ENCODE results near the gene DIPK1B.

DIPK1B gene

DNA sequence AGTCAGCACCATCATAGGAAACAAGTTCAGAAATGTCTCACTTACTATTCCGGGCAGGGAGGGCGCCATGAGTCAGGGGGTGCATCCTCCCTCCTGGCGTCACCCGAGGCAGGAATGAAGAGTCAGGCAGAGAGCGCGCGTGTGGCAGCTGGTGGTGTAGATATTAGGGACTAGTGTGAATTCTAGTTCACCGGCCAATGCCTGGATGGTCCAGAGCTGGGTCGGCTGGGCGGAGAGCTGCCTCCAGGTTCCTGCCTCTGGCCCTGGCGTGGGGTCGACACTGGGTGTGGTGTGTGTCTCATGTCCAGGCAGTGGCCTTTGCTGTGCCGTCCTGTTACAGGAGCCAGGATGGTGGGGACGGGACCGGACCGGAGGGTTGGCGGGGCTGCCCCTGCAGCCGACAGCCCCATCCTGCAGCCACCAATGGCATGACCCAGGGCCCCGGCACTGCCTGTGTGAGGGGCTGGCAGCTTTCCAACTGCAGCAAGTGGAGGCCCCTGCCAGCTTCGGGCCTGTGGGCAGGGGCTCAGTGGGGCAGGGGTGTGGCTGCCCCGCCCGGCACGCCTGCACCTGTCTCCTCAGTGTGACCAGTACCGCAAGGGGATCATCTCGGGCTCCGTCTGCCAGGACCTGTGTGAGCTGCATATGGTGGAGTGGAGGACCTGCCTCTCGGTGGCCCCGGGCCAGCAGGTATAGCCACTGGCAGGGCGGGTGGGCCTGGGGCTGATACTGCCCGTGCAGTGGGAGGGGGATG is 9.1 kb downstream of the DIPK1B start:
- DNase-seq: no peak

DNA sequence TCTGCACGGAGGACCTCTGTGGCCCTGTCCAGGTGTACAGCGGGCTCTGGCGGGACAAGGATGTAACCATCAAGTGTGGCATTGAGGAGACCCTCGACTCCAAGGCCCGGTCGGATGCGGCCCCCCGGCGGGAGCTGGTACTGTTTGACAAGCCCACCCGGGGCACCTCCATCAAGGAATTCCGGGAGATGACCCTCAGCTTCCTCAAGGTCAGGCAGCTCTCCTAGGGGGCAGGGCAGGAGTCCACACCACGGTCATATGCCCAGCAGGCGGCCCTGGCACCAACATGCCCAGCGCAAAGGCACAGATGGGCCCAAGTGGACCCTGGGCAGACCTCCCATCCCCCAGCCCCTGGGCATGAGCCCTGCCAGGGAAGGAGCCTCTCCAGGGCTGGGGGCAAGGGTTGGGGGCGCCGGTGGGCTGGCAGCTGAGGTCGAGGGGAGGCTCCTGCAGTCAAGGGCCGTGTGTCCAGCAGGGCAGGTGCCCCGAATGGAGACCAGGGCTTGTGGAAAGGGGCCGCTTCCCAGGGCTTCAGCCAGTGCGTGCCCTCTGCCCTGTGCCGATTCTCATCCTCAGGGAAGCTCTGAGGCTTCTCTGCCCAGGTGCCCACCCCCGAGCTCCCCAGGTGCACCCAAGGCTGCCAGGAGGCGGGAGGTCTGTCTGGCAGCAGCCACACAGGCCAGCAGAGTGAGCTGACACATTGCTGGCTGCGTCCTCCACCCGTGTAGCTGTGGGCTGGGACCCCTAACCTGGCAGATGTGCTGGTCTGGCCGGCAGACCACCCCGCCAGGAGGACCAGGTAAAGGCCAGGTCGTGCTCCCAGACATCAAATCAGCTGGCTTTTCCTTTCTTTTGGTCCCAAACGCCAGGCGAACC is 10.0 kb downstream of the DIPK1B start:
- no peak for DNase-seq

DNA sequence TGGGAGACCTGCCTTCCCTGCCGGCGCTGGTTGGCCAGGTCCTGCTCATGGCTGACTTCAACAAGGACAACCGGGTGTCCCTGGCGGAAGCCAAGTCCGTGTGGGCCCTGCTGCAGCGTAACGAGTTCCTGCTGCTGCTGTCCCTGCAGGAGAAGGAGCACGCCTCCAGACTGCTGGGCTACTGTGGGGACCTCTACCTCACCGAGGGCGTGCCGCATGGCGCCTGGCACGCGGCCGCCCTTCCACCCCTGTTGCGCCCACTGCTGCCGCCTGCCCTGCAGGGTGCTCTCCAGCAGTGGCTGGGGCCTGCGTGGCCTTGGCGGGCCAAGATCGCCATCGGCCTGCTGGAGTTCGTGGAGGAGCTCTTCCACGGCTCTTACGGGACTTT is 10.6 kb downstream of the DIPK1B start:
- DNase-seq: no peak

DNA sequence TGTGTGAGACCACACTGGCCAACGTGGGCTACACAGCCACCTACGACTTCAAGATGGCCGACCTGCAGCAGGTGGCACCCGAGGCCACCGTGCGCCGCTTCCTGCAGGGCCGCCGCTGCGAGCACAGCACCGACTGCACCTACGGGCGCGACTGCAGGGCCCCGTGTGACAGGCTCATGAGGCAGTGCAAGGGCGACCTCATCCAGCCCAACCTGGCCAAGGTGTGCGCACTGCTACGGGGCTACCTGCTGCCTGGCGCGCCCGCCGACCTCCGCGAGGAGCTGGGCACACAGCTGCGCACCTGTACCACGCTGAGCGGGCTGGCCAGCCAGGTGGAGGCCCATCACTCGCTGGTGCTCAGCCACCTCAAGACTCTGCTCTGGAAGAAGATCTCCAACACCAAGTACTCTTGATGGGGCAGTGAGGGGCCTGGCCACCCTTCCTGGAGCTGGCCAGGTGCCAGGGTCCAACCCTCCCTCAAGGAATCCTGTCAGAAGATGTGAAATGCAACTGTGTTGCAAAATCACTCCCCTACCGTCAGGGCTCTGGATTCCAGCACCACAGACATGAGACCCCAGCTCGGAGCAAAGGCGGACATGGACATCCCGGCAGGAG is 11.1 kb downstream of the DIPK1B start:
- no peak for DNase-seq

DNA sequence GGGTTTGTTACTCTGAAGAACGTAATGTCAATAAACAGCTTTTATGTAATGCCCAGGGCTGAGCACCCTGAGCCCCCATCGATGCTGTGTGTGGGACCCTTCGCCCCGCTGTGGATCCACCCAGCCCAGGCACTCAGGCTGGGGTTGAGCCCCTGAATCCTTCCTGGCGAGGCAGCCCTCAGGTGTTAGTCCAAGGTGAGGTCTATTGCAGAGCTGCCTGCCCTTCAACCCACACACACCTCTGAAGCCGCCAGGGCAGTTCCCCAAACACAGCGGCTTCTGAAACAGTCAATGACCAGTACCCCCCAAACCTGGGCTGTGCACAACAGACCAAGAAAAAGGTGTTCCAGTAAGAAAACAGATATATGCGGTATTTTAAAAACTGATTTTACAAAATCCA is 11.6 kb downstream of the DIPK1B start:
- no peak for DNase-seq

DNA sequence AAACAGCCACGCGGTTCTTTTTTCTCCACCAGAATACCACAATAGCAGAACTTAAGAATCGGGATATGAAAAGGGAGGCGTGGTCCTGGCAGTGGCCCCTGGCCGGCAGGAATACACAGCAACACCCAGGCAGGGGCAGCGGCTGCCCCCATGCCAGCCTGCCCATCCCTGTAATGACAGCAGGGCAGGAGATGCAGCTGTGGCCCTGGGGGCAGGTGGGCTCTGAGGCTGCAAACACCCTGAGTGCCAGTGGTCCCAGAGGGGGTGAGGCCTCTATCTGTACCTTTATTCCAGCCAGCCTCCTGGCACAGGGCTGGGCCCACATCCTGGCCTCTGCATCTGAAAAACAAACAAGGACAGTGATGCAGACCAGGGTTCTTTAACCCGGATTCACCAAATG is 12.4 kb downstream of the DIPK1B start:
- DNase-seq: no peak

DNA sequence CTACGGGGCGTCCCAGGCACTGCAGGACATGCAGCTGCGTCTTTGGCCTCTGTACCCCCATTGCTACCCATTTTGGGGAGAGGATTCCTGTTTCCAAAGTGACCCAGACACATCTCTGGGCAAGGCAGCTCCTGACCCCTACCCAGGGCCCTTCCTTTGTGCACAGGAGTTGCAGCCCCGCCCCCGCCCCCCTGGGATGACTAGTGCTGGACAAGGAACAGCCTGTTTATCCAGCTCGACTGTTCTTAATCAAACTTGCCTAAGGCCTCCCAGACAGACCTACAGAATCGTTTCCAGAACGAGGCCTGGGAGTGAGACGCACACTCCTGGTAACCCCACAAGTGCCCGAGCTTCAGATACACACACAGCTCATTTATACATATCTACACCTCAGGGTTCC is 13.2 kb downstream of the DIPK1B start:
- DNase-seq: no peak

DNA sequence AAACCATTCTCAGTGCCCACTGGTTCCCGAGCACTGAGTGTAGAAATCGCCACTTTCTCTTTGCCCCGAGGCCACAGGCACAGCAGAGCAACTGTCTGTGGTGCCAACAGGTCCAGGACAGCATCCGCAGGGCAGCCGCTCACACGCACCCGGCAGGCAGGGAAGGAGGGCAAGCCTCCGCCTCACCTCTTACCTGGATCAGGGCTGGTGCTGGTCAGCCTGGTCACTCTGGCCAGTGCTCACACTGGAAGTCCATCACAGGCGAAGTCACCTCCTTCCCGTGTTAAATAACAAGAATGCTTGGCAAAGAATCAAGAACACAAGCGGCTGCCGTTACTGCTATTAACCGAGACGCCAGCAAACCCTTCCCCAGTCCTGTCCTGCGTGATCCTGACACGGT is 13.7 kb downstream of the DIPK1B start:
- no peak for DNase-seq

DNA sequence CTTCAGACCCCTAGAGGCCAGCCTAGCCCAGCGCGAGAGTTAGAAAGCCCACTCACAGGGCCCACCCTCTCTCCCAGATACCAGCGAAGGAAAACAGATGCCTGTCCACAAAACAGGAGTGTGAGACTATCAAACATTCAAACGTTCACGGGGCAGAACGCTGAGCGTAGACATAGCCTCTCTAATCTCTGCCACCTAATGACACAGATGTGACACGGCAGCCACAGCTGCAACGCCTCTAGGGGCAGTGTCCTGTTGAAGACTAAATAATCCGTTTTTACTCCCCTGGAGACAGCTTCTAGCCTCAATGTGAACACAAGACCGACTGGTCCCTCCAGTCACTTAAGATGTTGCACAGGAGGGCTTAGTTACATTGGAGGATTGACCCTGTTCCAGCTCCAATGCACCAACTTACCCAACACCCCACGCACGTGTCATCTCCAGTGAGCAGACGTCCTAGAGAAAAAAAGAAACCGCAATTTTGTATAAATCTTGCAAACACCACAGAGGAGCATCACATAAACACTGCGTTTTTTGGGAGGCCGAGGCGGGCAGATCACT is 14.3 kb downstream of the DIPK1B start:
- DNase-seq: peak; percentile 63

DNA sequence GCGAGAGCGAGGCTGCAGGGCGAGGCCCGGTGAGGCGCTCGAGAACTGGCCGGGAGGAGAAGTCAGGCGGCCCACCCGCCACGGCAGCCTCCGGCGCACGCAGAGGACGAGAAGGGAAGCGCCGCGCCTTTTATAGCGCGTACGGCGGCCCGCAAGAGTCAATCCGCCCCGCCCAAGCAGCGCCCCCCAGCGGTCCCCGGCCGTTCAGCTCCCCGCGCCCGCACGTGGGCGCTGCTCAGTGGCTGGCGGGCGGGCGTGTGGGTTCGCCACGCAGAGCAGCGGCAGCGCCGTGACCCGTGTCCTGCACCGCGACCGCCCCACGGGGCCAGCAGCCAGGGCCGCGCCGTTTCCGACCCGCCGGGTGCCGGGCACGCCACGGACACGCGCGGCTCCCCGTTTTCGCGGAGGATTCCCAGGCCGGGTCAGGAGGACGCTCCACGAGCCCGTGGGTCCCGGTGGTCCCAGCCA is 15.7 kb downstream of the DIPK1B start:
- peak; percentile 94 for DNase-seq

DNA sequence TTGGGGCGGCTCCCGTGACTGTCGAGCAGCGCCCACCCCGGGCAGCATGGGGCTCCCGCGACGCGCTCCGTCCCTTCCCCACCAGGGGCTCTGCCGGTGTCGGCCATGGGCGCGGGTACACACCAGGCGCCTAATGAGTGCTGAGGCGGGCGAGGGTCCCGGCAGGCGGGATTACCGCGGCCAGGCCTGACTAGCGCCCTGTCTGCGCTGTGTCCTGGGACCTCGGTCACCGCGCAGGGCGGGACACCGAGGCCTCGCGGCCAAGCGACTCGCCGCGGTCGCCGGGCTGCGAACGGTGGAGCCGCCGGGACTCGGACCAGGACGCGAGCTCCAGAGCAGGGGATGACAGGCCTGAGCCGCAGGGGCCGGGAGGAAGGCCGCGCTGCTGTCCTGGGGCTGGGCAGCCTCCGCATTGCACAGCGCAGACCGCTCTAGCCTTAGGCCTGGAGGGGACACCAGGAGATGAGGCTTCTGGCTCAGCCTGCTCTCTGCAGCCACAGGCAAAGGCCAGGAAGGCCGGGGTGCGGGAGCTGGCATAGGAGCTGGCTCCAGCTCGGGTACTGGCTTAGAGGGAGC is 16.3 kb downstream of the DIPK1B start:
- no peak for DNase-seq

DNA sequence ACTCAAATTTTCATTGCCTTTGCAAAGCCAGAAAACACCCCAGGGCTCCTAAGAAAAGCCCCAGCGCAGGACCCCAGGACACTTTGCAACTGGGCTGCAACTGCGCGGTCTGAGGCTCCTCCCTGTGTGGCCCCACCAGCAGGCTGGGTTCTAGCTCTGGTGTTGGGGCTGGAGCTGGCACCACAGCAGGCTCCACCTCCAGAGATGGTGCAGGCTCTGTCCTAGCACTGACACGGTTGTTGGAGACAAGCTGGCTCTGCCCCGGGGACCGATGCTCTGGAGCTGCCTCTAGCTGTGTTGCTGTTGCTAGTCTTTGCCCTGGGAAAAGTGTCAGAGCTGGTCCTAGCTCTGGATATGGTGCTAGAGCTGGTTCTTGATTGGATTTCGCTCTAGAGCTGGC is 16.8 kb downstream of the DIPK1B start:
- DNase-seq: no peak

DNA sequence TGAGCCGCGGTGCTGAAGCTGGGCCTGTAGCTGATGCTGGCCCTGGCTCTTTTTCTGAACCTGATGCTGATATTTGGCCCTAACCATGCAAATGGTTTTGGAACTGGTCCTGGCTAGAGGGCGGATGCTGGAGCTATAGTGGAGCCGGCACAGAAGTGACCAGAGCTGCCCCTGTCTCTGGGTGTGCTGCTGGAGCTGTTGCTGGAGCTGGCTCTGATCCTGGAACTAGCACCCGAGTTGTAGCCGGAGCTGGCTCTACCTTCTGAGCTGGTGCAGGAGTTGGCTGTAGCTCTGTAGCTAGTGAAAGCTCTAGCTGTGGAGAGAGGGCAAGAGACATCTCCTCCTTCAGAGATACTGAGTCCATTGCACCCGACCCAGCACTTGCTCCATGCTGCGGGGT is 17.6 kb downstream of the DIPK1B start:
- no peak for DNase-seq

DNA sequence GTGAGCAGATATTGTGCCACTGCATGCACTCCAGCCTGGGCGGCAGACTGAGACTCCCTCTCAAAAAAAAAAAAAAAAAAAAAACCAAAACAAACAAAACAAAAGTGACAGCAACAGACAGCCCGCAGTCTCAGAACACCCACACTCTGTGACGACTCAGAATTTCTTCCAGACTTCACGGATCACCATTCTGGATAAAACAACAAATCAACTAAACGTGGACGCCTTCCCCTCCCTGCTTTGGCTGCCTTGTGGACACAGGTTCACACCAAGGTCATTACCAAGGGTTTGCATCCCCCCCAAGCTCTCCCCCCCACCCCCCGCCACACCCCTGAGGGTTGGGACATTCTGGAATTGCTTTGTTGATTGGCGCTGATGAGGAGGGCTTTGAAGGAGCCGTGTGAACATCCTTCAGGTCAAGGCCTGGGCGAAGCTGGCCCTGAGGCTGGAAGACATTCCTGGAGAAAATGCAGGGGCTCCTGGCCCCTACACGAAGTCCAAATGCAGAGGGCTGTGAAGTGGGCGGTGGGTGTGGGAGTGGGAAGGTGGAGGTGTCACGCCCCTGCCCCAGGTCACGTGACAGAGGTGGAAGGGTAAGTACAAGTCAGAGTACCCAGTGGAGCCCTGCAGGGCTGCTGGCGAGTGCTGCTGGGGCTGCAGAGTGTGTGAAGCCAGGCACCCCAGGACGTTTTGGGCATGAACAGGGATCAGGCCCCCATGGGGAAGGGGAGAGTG is 20.2 kb downstream of the DIPK1B start:
- no peak for DNase-seq

DNA sequence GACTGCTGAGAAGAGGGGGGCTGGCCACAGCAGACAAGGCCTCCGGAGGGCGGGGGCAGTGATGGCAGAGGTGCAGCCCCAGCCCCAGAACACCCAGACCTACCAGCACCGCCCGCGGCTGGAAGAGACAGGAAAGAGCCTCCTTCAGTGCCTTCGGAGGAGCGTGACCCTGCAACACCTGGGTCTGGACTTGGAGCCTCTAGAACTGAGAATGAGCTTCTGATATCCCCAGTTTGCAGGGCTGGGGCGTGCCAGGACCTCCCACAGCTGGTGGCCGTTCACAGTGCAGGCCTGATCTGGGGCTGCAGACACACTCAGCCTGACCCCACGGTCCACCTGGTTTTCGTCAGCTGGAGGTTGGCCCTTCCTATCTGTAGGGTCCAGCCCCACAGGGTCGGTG is 21.2 kb downstream of the DIPK1B start:
- no peak for DNase-seq

DNA sequence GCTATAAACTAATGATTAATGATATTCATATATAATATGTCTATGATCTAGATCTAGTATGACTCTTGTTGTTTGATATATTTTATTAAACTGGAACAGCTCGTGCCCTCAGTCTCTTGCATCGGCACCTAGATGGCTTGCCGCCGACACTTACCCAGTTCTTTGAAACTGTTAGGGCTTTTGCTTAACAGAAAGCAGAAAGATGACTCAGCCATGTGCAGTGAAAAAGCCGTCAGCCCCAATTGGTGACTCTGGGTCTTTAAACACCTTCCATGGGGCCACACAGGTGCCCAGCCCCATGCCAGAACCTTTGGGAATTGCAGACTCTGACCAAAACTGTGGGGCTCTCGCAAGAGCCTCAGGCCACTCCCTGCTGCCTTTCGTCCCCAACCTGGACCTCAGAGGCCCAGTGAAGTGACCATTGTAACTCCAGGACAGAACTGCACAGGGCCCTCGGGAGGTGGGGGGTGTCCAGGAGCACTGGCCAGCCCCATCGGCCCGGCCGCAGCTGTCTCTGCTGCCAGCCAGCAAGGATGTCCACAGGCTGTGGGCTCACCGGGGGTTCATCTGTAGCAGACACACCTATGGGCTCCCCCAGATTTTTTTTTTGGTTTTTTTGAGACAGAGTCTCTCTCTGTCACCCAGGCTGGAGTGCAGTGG is 22.6 kb downstream of the DIPK1B start:
- DNase-seq: no peak

DNA sequence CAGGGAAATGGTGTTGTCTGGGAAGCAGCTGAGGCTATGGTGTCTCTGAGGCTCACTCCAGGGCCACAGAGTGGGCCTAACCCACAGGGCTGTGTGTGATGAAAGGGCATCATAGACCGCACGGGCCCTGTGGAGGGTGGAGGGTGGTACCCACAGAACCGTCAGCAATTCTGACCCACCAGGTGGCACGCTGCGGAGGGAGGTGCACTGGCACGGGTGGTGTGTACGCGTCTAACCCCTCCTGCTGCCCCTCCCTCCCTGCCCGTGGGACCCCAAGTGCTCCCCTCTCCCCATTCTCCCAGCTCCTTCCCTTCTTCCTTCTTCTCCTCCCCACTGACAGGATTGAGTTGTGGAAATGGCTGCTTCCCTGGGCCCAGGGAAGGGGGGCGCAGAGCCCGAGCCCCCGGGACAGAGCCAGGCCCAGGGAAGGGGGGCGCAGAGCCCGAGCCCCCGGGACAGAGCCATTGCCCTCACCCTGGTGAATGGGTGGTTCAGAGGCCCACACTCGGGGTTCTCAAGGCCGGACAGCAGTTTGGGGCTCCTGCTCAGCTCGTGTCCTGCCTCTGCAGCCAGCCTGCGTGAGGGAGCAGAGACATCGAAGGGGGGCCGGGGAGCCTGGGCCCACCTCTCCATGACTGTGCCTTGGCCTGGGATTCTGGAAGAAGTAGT is 23.6 kb downstream of the DIPK1B start:
- DNase-seq: no peak

DNA sequence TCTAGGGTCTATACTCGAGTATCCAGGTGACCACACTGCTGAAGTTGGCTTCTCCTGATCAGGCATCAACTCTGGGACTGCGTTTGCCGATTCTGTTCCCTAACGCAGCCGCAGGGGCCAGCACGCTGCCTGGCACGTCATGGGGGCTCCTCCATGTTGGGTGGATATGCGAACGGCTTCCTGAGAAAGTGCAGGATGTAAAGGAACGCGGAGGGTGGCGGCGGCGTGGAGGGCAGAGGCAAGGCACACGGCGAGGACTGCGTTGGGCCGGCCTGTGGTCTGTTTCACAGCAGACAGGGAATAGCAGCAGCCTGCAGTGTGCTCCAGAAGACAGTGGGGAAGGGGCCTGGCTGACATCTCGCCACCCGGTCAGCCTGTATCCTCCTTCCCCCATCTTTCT is 26.6 kb downstream of the DIPK1B start:
- DNase-seq: no peak

DNA sequence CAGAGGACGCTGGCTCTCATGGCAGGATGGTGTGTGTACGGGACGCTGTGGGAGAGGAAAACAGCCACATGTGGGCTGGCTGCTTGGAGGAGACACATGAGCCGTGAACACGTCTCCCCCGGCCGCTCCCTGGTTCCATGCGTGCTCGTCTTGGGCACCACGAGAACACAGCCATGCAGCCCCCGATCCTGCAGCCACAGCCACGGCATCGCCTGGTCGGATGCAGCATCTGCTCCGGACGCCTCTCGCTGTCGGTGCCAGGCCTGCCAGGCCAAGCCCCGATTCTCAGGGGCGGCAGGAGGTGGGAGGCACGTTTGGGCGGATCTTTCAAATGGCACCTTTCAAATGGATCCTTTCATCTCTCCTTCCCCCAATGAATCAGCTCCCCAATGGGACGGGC is 27.1 kb downstream of the DIPK1B start:
- DNase-seq: no peak

DNA sequence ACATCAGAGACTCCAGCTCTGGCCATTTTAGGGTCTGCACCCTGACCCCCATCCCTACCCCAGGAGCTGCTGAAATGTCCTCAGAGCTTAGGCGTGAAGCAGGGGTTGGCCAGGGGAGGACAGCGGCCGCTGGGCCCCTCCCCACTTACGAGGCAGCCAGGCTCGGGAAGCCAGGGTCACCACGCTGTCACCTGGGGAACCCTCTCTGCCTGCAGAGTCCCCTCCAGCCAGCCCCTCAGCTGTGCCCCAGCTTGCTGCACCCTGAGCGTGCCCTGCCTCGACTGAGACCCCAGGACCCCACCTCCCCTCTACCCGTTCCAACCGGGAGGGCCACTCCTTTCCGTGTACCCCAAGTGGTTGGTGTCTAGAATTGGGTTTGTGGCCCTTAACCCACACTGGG is 27.7 kb downstream of the DIPK1B start:
- DNase-seq: no peak

DNA sequence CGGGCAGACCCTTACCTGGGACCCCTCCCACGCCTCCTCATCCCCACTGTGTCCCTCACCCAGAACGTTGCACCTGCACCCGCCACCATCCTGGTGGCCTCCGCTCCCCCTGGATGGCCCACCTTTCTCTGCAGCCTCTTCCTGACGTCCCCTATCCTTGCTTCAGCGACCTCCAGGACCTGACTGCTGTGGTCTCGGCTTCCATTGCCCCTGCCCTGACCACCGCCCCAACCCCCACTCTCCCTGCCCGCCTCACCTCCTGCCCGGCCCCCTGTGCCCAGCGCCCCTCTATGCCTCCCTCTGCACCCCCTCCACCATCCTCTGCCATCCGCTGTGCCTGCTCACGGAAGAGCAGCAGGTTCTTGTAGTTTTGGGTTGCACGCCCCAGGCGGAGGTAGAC is 28.1 kb downstream of the DIPK1B start:
- DNase-seq: no peak
